ENCODE data around the gene STAP1. TPM values are rescaled to one million over a fixed set of nuclear protein-coding genes. Genes with fewer than 3 reads are reported as not detected.
"Not testable (repeated sequence)": the region's sequence is repeated elsewhere in the genome, so short reads cannot be mapped to it uniquely, and the experiment has no call there.

STAP1 gene
- total and polyA plus RNA-seq, 2 donors (not counting 1 experiment from before 2014, with no cell fraction given): not detected

DNA sequence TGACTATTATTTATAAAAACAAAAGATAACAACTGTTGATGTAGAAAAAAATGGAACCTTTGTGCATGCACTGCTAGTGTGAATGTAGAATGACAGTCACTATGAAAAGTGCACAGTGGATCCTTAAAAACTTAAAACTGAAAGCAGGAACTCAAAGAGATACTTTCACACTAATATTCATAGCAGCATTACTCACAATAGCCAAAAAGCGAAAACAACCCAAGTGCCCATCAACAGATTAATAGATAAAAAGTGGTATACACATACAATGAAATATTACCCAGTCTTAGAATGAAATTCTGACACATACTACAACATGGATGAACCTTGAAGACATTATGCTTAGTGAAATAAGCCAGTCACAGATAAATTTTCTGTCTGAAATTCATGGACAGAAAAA is 37.0 kb upstream of the STAP1 start:
- no peak overlapping the region for H3K4me2 ChIP-seq (ENCODE audit: extremely low read depth, insufficient read depth, low read length)
- H3K27ac ChIP-seq (ENCODE audit: insufficient read depth, low read length): no peak overlapping the region
- H3K36me3 ChIP-seq (ENCODE audit: control insufficient read depth, insufficient read depth, low read length): no peaks in the 10 kb centered on the region
- H3K27me3 ChIP-seq (ENCODE audit: control insufficient read depth, insufficient read depth, low read length): no peaks in the 10 kb centered on the region
- no peak overlapping the region for H3K9ac ChIP-seq (ENCODE audit: insufficient read depth, low read length)
- H3K79me2 ChIP-seq (ENCODE audit: control insufficient read depth, insufficient read depth, low read length): peaks cover 10% of the 10 kb centered on the region
- H3K4me1 ChIP-seq (ENCODE audit: control insufficient read depth, extremely low read depth, insufficient read depth, low read length): no peaks in the 10 kb centered on the region
- no peaks in the 10 kb centered on the region for H3K9me3 ChIP-seq (ENCODE audit: control insufficient read depth, insufficient read depth, low read depth, low read length)
- DNase-seq (ENCODE audit: low read depth in 2 of 2): no peak
- no peaks in the 10 kb centered on the region for H4K20me1 ChIP-seq (ENCODE audit: control insufficient read depth, extremely low read depth, insufficient read depth, low read length)
- no peak overlapping the region for H3K4me3 ChIP-seq (replicated peaks in 1 of 4; ENCODE audit: control extremely low read depth in 1 of 4, insufficient read depth in 1 of 4, low read depth in 3 of 4, low read length in 4 of 4)
- TF ChIP-seq EZH2 (IDR thresholded peaks at IDR 0.05; ENCODE audit: low read length, missing control alignments): no peak
- TF ChIP-seq, protein P1, sequence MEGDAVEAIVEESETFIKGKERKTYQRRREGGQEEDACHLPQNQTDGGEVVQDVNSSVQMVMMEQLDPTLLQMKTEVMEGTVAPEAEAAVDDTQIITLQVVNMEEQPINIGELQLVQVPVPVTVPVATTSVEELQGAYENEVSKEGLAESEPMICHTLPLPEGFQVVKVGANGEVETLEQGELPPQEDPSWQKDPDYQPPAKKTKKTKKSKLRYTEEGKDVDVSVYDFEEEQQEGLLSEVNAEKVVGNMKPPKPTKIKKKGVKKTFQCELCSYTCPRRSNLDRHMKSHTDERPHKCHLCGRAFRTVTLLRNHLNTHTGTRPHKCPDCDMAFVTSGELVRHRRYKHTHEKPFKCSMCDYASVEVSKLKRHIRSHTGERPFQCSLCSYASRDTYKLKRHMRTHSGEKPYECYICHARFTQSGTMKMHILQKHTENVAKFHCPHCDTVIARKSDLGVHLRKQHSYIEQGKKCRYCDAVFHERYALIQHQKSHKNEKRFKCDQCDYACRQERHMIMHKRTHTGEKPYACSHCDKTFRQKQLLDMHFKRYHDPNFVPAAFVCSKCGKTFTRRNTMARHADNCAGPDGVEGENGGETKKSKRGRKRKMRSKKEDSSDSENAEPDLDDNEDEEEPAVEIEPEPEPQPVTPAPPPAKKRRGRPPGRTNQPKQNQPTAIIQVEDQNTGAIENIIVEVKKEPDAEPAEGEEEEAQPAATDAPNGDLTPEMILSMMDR (conservative IDR thresholded peaks at IDR 0.05 in 1 of 2, IDR thresholded peaks at IDR 0.05 in 1 of 2; ENCODE audit: low read depth in 1 of 2, low read length in 2 of 2): no peak
- H2AFZ ChIP-seq (ENCODE audit: low read length): no peak overlapping the region

DNA sequence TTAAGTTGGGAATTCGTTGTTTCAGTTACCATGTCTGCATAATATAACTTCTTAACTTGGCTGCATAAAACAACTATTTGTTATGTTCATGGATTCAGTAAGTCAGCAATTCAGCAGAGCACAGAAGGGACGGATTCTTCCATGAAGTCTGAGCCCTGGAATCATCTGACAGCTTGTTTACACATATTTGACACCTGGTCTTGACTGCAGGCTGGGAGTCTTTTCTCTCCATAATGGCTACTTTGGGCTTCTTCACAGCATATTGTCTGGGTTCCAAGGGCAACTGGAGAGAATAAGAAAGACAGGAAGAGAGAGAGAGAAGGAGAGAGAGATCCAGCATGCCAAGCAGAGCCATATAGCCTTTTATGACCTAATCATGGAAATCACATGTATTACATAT is 36.3 kb upstream of the STAP1 start:
- Histone ChIP-seq H3K4me1 (ENCODE audit: control insufficient read depth, extremely low read depth, insufficient read depth, low read length) (no peaks in the 10 kb centered on the region), H3K27me3 (ENCODE audit: control insufficient read depth, insufficient read depth, low read length) (no peaks in the 10 kb centered on the region), H4K20me1 (ENCODE audit: control insufficient read depth, extremely low read depth, insufficient read depth, low read length) (no peaks in the 10 kb centered on the region), H3K36me3 (ENCODE audit: control insufficient read depth, insufficient read depth, low read length) (no peaks in the 10 kb centered on the region), H3K4me2 (ENCODE audit: extremely low read depth, insufficient read depth, low read length) (no peak overlapping the region), H3K4me3 (replicated peaks in 1 of 4; ENCODE audit: control extremely low read depth in 1 of 4, insufficient read depth in 1 of 4, low read depth in 3 of 4, low read length in 4 of 4) (no peak overlapping the region), H3K79me2 (ENCODE audit: control insufficient read depth, insufficient read depth, low read length) (peaks cover 10% of the 10 kb centered on the region), H3K9me3 (ENCODE audit: control insufficient read depth, insufficient read depth, low read depth, low read length) (no peaks in the 10 kb centered on the region), H3K27ac (ENCODE audit: insufficient read depth, low read length) (no peak overlapping the region), H3K9ac (ENCODE audit: insufficient read depth, low read length) (no peak overlapping the region), H2AFZ (ENCODE audit: low read length) (no peak overlapping the region)
- TF ChIP-seq, protein P1 (conservative IDR thresholded peaks at IDR 0.05 in 1 of 2, IDR thresholded peaks at IDR 0.05 in 1 of 2; ENCODE audit: low read depth in 1 of 2, low read length in 2 of 2): no peak
- no peak for TF ChIP-seq EZH2 (IDR thresholded peaks at IDR 0.05; ENCODE audit: low read length, missing control alignments)
- DNase-seq (ENCODE audit: low read depth in 2 of 2): peak in 1 of 2 donors; percentile 11

DNA sequence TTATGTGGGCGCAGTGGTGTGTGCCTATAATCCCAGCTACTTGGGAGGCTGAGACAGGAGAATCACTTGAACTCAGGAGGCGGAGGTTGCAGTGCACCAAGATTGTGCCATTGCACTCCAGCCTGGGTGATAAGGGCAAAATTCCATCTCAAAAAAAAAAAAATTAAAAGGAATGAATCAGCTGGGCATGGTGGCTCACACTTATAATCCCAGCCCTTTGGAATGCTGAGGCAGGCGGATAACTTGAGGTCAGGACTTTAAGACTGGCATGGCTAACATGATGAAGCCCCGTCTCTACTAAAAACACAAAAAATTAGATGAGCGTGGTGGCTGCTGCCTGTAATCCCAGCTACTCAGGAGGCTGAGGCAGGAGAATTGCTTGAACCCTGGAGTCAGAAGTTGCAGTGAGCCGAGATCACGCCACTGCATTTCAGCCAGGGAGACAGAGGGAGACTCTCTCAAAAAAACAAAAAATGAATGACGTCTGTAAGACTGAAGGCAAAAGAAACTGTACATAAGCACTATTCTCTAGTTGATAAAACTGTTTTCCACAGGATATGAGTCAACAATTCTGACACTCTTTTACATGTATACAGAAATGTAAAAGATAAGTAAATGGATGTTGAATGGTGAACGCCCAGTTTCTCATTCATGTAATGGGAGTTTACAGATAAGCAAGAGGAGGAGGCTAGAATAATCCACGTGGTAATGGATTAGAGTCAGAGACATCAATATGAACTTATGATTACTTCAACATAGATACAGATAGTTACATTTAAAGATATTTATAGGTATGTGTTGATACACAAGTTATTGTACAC is 35.5 kb upstream of the STAP1 start:
- no peak overlapping the region for H3K27ac ChIP-seq (ENCODE audit: insufficient read depth, low read length)
- no peak overlapping the region for H3K4me3 ChIP-seq (replicated peaks in 1 of 4; ENCODE audit: control extremely low read depth in 1 of 4, insufficient read depth in 1 of 4, low read depth in 3 of 4, low read length in 4 of 4)
- no peaks in the 10 kb centered on the region for H3K4me1 ChIP-seq (ENCODE audit: control insufficient read depth, extremely low read depth, insufficient read depth, low read length)
- no peaks in the 10 kb centered on the region for H3K36me3 ChIP-seq (ENCODE audit: control insufficient read depth, insufficient read depth, low read length)
- no peaks in the 10 kb centered on the region for H3K27me3 ChIP-seq (ENCODE audit: control insufficient read depth, insufficient read depth, low read length)
- no peaks in the 10 kb centered on the region for H4K20me1 ChIP-seq (ENCODE audit: control insufficient read depth, extremely low read depth, insufficient read depth, low read length)
- H3K9ac ChIP-seq (ENCODE audit: insufficient read depth, low read length): no peak overlapping the region
- peak; percentile 42 to 65 for DNase-seq (ENCODE audit: low read depth in 2 of 2)
- H2AFZ ChIP-seq (ENCODE audit: low read length): no peak overlapping the region
- peaks cover 13% of the 10 kb centered on the region for H3K79me2 ChIP-seq (ENCODE audit: control insufficient read depth, insufficient read depth, low read length)
- no peaks in the 10 kb centered on the region for H3K9me3 ChIP-seq (ENCODE audit: control insufficient read depth, insufficient read depth, low read depth, low read length)
- no peak overlapping the region for H3K4me2 ChIP-seq (ENCODE audit: extremely low read depth, insufficient read depth, low read length)
- TF ChIP-seq EZH2 (IDR thresholded peaks at IDR 0.05; ENCODE audit: low read length, missing control alignments): no peak
- TF ChIP-seq, protein P1 (conservative IDR thresholded peaks at IDR 0.05 in 1 of 2, IDR thresholded peaks at IDR 0.05 in 1 of 2; ENCODE audit: low read depth in 1 of 2, low read length in 2 of 2): no peak

DNA sequence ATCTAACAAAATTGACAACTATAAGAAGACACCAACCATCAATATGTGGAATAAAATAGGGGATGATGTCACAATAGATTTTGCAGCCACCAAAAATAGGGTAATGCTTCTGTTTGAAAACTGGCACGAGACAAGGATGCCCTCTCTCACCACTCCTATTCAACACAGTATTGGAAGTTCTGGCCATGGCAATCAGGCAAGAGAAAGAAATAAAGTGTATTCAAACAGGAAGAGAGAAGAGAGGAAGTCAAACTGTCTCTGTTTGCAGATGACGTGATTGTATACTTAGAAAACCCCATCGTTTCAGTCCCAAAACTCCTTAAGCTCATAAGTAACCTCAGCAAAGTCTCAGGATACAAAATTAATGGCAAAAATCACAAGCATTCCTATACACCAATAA is 34.4 kb upstream of the STAP1 start:
- peaks cover 13% of the 10 kb centered on the region for H3K79me2 ChIP-seq (ENCODE audit: control insufficient read depth, insufficient read depth, low read length)
- not testable (repeated sequence) for H3K9ac ChIP-seq (ENCODE audit: insufficient read depth, low read length); H3K27ac ChIP-seq (ENCODE audit: insufficient read depth, low read length); DNase-seq (ENCODE audit: low read depth in 2 of 2); H3K4me3 ChIP-seq (replicated peaks in 1 of 4; ENCODE audit: control extremely low read depth in 1 of 4, insufficient read depth in 1 of 4, low read depth in 3 of 4, low read length in 4 of 4); H3K9me3 ChIP-seq (ENCODE audit: control insufficient read depth, insufficient read depth, low read depth, low read length); H2AFZ ChIP-seq (ENCODE audit: low read length); H4K20me1 ChIP-seq (ENCODE audit: control insufficient read depth, extremely low read depth, insufficient read depth, low read length); H3K27me3 ChIP-seq (ENCODE audit: control insufficient read depth, insufficient read depth, low read length); H3K4me2 ChIP-seq (ENCODE audit: extremely low read depth, insufficient read depth, low read length); H3K36me3 ChIP-seq (ENCODE audit: control insufficient read depth, insufficient read depth, low read length); H3K4me1 ChIP-seq (ENCODE audit: control insufficient read depth, extremely low read depth, insufficient read depth, low read length)

All from fibroblast of lung (primary cell).